Left cardiac atrium (tissue), 4 donors: Measurements from ENCODE around the gene GALNT9. TPM values are rescaled to one million over a fixed set of nuclear protein-coding genes. Genes with fewer than 3 reads are reported as not detected.
"Not testable (repeated sequence)": the region's sequence is repeated elsewhere in the genome, so short reads cannot be mapped to it uniquely, and the experiment has no call there.

Experiments used
- ATAC-seq, 2 donors: fragments of 200-7000 bp; cut with Tn5 transposase; one replicate each; pipeline ENCODE4 v1.9.1; 2020; ENCODE audit warnings: mild to moderate bottlenecking in 2 of 2, moderate library complexity in 2 of 2
- DNase-seq: peaks from one replicate; pipeline ENCODE4 v3.0.0-alpha.2; 2020
- intact Hi-C, 2 donors: fragments of 100-400 bp; cut with DNase I; formaldehyde crosslinking; loops; one replicate each; pipeline versions ENCODE4 v1.14.1 to v1.15.1; 2022 to 2023
- total RNA-seq, 2 donors: library from RNA; stranded (reverse); fragmentation: NEBNext Ultra II Directional; extraction: Animal tissue kit (Norgen Biotek cat#: 25700); gene quantifications; one replicate each; pipeline ENCODE4 v1.2.1, GENCODE V29; 2021
- donor health status: DM: no; HTN: yes; CAD: no.
- donor health status: DM: no; HTN: yes; CAD: no; lungs with severe emphysema.
- donor health status: DM: yes; HTN: yes; CAD: no.
- donor health status: Dilated cardiomyopathy.

GALNT9 gene
- total RNA-seq, 2 donors from 2014 or later = 2.6 to 2.7 TPM

- DNase-seq = no peak
- ATAC-seq = no peak
- intact Hi-C loops = no loop called here
These were observed 53.1 kb downstream of the GALNT9 start for GRCh38 chr12:132276066-132276826.

- DNase-seq (no peak), ATAC-seq (no peak)
- intact Hi-C loops = no loop called here
These were observed 53.8 kb downstream of the GALNT9 start for GRCh38 chr12:132275631-132276030.

- intact Hi-C loops = no loop called here
These were observed 54.3 kb downstream of the GALNT9 start for GRCh38 chr12:132275110-132275531.

GRCh38 chr12:132273992-132274334 lies 55.4 kb downstream of the GALNT9 start:
- intact Hi-C loops = no loop called here
- DNase-seq = no peak
- no peak for ATAC-seq

More at GRCh38 chr12:132275110-132275531, 54.3 kb downstream of the GALNT9 start:
- peak in 1 of 2 donors; percentile 34 for ATAC-seq
- no peak for DNase-seq

GRCh38 chr12:132272711-132273110 lies 56.7 kb downstream of the GALNT9 start:
- ATAC-seq (no peak), DNase-seq (no peak)
- intact Hi-C loops = no loop called here

- ATAC-seq = peak in 1 of 2 donors; percentile 14
- intact Hi-C loops = no loop called here
These were observed 57.7 kb downstream of the GALNT9 start for GRCh38 chr12:132271755-132272092.

GRCh38 chr12:132270969-132271754 lies 58.2 kb downstream of the GALNT9 start:
- no peak for DNase-seq
- no peak for ATAC-seq

More at GRCh38 chr12:132271755-132272092, 57.7 kb downstream of the GALNT9 start:
- no peak for DNase-seq

GRCh38 chr12:132270516-132270915 lies 58.9 kb downstream of the GALNT9 start:
- ATAC-seq = no peak
- intact Hi-C loops = no loop called here

More at GRCh38 chr12:132270969-132271754, 58.2 kb downstream of the GALNT9 start:
- intact Hi-C loops = no loop called here

GRCh38 chr12:132269271-132269968 lies 60.0 kb downstream of the GALNT9 start:
- ATAC-seq (no peak), DNase-seq (no peak)
- intact Hi-C loops = no loop called here

More at GRCh38 chr12:132270516-132270915, 58.9 kb downstream of the GALNT9 start:
- DNase-seq = no peak

GRCh38 chr12:132268674-132269073 lies 60.7 kb downstream of the GALNT9 start:
- ATAC-seq (no peak), DNase-seq (no peak)
- intact Hi-C loops = no loop called here

GRCh38 chr12:132267873-132268272 lies 61.5 kb downstream of the GALNT9 start:
- ATAC-seq (no peak), DNase-seq (no peak)
- intact Hi-C loops = no loop called here

- intact Hi-C loops = no loop called here
- ATAC-seq = no peak
- DNase-seq = no peak
These were observed 62.6 kb downstream of the GALNT9 start for GRCh38 chr12:132266802-132267201.

- intact Hi-C loops = no loop called here
- no peak for ATAC-seq
- no peak for DNase-seq
These were observed 63.0 kb downstream of the GALNT9 start for GRCh38 chr12:132266370-132266769.

GRCh38 chr12:132265822-132266221 lies 63.6 kb downstream of the GALNT9 start:
- intact Hi-C loops, DNase-seq, ATAC-seq: not testable (repeated sequence)

GRCh38 chr12:132265056-132265800 lies 64.2 kb downstream of the GALNT9 start:
- intact Hi-C loops = no loop called here
- DNase-seq = no peak
- ATAC-seq = no peak

GRCh38 chr12:132264086-132265010 lies 65.0 kb downstream of the GALNT9 start:
- no peak for ATAC-seq
- intact Hi-C loops = no loop called here
- no peak for DNase-seq

GRCh38 chr12:132263451-132264049 lies 65.8 kb downstream of the GALNT9 start:
- no peak for ATAC-seq
- intact Hi-C loops = no loop called here

GRCh38 chr12:132263061-132263360 lies 66.4 kb downstream of the GALNT9 start:
- DNase-seq = no peak
- intact Hi-C loops = no loop called here
- no peak for ATAC-seq

More at GRCh38 chr12:132263451-132264049, 65.8 kb downstream of the GALNT9 start:
- no peak for DNase-seq
